Spinal cord (tissue), 10 donors: Measurements from ENCODE around the gene GPR153. TPM values are rescaled to one million over a fixed set of nuclear protein-coding genes. Genes with fewer than 3 reads are reported as not detected.

Experiments used
- DNase-seq, 6 donors: peaks; one replicate each; pipeline versions ENCODE4 v3.0.0 to v3.0.0-alpha.2; 2013 to 2015; ENCODE audit warnings: low spot score in 6 of 6, low read depth in 4 of 6
- H3K27ac ChIP-seq: one replicate; pipeline ENCODE4 v1.5.1; 2013; ENCODE audit warnings: low read depth, low read length, control low read depth
- H3K27me3 ChIP-seq: one replicate; pipeline ENCODE4 v1.6.1; 2013; ENCODE audit warnings: low read length; ENCODE audit not compliant: control insufficient read depth, insufficient read depth
- H3K36me3 ChIP-seq: one replicate; pipeline ENCODE4 v1.6.1; 2013; ENCODE audit warnings: low read length; ENCODE audit not compliant: control insufficient read depth, insufficient read depth
- H3K4me1 ChIP-seq: one replicate; pipeline ENCODE4 v1.6.1; 2013; ENCODE audit warnings: low read length; ENCODE audit not compliant: control insufficient read depth, insufficient read depth
- H3K4me3 ChIP-seq: one replicate; pipeline ENCODE4 v1.5.1; 2013; ENCODE audit warnings: low read depth, low read length, control low read depth
- H3K9me3 ChIP-seq: one replicate; pipeline ENCODE4 v1.6.1; 2013; ENCODE audit warnings: low read length; ENCODE audit not compliant: control insufficient read depth, insufficient read depth
- WGBS: methylation state at CpG from one replicate; pipeline ENCODE4 v1.1.5; 2013; ENCODE audit warnings: missing lambda C conversion rate; ENCODE audit not compliant: insufficient coverage; 5-methylcytosine and 5-hydroxymethylcytosine counted together
- polyA plus RNA-seq, 2 donors: library from polyadenylated mRNA; unstranded; fragments of 120-200 nt; gene quantifications; one replicate each; pipeline ENCODE4 v1.2.1, GENCODE V29; 2013; ENCODE audit not compliant: insufficient read length in 2 of 2
- total RNA-seq, 2 donors: library from RNA; depleted of rRNA in 1 of 2; stranded (reverse); fragments of 120-200 nt in 1 of 2; fragments of >200 nt in 1 of 2; gene quantifications; one replicate each; pipeline versions ENCODE4 v1.2.3 to v1.2.4, GENCODE V29; 2013 to 2014
- donor health status: healthy.

The GPR153 gene
- total and polyA plus RNA-seq, 4 donors = 9.3 to 49.5 (median 27.6) TPM

GRCh38 chr1:6245869-6246496 is 14.9 kb downstream of the GPR153 start:
- Histone ChIP-seq H3K36me3 (peaks cover 15% of the 10 kb centered on the region), H3K4me3 (no peak overlapping the region), H3K27me3 (peaks cover 61% of the 10 kb centered on the region), H3K4me1 (peaks cover 68% of the 10 kb centered on the region), H3K27ac (no peak overlapping the region), H3K9me3 (no peaks in the 10 kb centered on the region)
- under 1% methylated on average over 48 of the region's 49 CpGs for WGBS
- peak in 2 of 6 donors; percentile 81 to 91 for DNase-seq

DNA sequence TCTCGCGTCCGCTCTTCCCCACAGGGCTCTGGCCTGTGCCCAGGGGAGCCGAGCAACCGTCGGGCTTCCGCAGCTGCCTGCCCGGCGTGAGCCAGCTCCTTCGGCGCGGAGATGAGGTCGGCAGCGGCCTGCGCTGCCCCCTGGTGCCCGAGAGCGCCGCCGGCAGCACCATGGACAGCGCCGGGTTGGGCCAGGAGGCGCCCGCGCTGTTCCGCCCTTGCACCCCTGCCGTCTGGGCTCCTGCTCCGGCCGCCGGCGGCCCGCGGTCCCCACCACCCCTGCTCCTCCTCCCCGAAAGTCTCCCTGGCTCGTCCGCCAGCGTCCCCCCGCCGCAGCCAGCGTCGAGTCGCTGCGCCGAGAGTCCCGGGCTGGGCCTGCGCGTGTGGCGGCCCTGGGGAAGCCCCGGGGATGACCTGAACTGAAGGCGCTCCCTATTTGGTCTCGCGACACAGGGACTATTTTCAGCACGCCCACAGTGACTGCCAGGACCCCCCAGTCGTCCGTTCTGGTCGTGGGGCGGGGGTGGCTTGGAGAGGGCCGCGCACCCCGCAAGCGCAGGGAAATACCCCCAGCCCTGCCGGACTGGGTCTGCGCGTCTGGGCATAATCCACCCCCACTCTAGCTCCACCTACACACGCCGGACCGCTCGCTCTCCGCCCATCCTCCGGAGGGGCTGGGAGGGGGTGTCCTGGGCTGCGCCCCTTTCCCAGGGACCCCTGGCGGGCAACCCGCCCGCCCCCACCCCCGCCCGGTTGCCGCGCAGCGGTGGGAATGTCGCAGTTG is 15.6 kb downstream of the GPR153 start:
- DNase-seq = peak in 2 of 6 donors; percentile 88 to 92
- Histone ChIP-seq H3K27me3 (peaks cover 62% of the 10 kb centered on the region), H3K4me3 (peak overlapping the region; percentile 5), H3K36me3 (peaks cover 11% of the 10 kb centered on the region), H3K27ac (no peak overlapping the region), H3K9me3 (no peaks in the 10 kb centered on the region), H3K4me1 (peaks cover 71% of the 10 kb centered on the region)
- 0% methylated on average over 69 of the region's 79 CpGs for WGBS

DNA sequence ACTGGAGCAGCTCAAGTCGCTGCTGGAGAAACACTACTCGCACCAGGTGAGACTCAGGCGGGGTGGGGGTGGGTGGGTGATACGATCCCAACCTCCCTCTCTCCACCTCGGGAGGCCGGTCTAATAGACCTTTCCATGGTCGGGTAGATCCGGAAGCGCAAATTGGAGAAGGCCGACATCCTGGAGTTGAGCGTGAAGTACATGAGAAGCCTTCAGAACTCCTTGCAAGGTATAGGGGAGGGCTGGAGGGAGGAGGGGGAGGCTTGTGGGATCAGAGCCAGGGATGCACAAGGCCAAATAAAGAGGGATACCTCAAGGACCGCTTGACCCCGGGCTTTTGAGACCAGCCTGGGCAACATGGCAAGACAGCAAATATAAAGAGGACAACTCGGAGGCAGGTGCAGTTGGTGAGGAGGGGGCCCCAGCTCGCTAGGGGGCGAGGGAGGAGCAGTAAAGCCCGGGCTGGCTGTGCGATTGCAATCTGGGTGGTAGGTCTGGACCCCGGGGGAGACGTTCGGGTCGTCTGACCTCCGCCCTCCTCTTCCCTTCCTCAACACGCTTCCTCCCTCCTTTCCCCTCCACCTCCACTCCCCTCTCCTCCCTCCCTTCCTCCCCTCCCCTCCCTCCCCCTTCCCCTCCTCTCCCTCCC is 16.4 kb downstream of the GPR153 start:
- Histone ChIP-seq H3K27me3 (peaks cover 63% of the 10 kb centered on the region), H3K27ac (no peak overlapping the region), H3K4me1 (peaks cover 73% of the 10 kb centered on the region), H3K4me3 (no peak overlapping the region), H3K36me3 (peaks cover 6% of the 10 kb centered on the region), H3K9me3 (no peaks in the 10 kb centered on the region)
- DNase-seq = no peak
- whole genome bisulfite sequencing = 12% methylated on average over 7 of the region's 24 CpGs

- H3K9me3 ChIP-seq = no peaks in the 10 kb centered on the region
- peak in 1 of 6 donors; percentile 32 for DNase-seq
- no peak within 1 kb of the TSS for H3K4me3 ChIP-seq
- 3% methylated on average over 16 of the region's 16 CpGs for whole genome bisulfite sequencing
- H3K27me3 ChIP-seq = peaks cover 66% of the 10 kb centered on the region
- H3K4me1 ChIP-seq = peaks cover 78% of the 10 kb centered on the region
- peaks cover 6% of the 10 kb centered on the region for H3K36me3 ChIP-seq
- no peak within 1 kb of the TSS for H3K27ac ChIP-seq
Measured at GRCh38 chr1:6243993-6244392, 16.9 kb downstream of the GPR153 start, which contains the start of gene HES3. TSS of gene HES3 (plus strand) at chr1:6244179. CDS start at chr1:6244366, 187 bp downstream.

GRCh38 chr1:6243053-6243834 is 17.7 kb downstream of the GPR153 start:
- peaks cover 66% of the 10 kb centered on the region for H3K27me3 ChIP-seq
- H3K9me3 ChIP-seq = no peaks in the 10 kb centered on the region
- DNase-seq = peak in 1 of 6 donors; percentile 44
- no peak overlapping the region for H3K4me3 ChIP-seq
- 24% methylated on average over 19 of the region's 20 CpGs for WGBS
- H3K27ac ChIP-seq = no peak overlapping the region
- H3K4me1 ChIP-seq = peaks cover 74% of the 10 kb centered on the region
- no peaks in the 10 kb centered on the region for H3K36me3 ChIP-seq

GRCh38 chr1:6241887-6242740 is 18.8 kb downstream of the GPR153 start:
- H3K4me1 ChIP-seq = peaks cover 71% of the 10 kb centered on the region
- no peak overlapping the region for H3K4me3 ChIP-seq
- peaks cover 66% of the 10 kb centered on the region for H3K27me3 ChIP-seq
- WGBS = under 1% methylated on average over 89 of the region's 99 CpGs
- no peak overlapping the region for H3K27ac ChIP-seq
- DNase-seq = peak in 2 of 6 donors; percentile 57 to 61
- H3K36me3 ChIP-seq = no peaks in the 10 kb centered on the region
- H3K9me3 ChIP-seq = no peaks in the 10 kb centered on the region

DNA sequence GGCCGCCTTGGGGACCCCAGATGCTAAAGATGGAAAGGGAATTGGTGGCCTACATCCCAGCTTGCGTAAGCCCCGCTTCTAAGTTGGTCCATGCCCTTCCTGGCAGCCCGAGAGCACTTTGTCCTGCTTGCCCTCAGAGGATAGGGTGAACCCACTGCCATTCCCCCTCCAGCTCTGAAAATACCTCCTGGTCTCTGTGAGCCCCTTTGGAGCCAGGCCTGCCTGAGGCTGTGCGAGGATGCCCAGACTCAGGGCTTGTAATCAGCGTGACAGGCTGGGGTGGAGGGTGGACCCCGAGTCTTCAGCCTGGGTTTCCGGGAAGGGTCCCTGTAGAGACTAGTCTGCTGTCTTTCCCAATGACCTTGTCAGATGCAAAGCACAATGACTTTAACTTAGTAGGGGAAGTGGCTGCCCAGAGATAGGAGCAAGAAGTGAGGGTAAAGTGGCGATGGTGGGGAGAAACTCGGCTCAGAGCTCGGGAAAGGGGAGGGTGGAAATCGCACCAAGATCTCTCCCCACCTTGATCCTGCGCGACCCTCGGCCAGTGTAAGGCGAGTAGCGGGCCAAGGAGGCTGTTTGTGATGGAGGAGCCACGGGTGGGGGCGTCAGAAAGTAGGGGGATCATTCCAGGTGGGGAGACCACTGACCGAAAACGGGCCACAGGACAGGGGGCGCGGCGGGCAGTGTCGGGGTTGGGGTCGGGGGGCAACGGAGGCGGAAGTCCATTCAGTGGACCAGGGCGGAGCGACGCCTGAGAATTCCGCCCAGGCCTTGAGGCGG is 19.6 kb downstream of the GPR153 start:
- no peak for DNase-seq
- Histone ChIP-seq H3K36me3 (no peaks in the 10 kb centered on the region), H3K9me3 (no peaks in the 10 kb centered on the region), H3K27ac (no peak overlapping the region), H3K27me3 (peaks cover 63% of the 10 kb centered on the region), H3K4me3 (no peak overlapping the region), H3K4me1 (peaks cover 64% of the 10 kb centered on the region)
- 26% methylated on average over 23 of the region's 33 CpGs for WGBS

- H3K9me3 ChIP-seq = no peaks in the 10 kb centered on the region
- peaks cover 54% of the 10 kb centered on the region for H3K27me3 ChIP-seq
- H3K27ac ChIP-seq = no peak overlapping the region
- peak in 1 of 6 donors; percentile 38 for DNase-seq
- H3K4me1 ChIP-seq = peaks cover 59% of the 10 kb centered on the region
- no peaks in the 10 kb centered on the region for H3K36me3 ChIP-seq
- no peak overlapping the region for H3K4me3 ChIP-seq
- WGBS = 44% methylated on average over 16 of the region's 17 CpGs
Measured at GRCh38 chr1:6239950-6240768, 20.7 kb downstream of the GPR153 start.
